Fibroblast of villous mesenchyme (primary cell): Measurements from ENCODE around the gene ANGPT4. TPM values are rescaled to one million over a fixed set of nuclear protein-coding genes. Genes with fewer than 3 reads are reported as not detected.
A peak's percentile ranks its signal among the peaks of the same experiment; 100 is the strongest.

Experiments used
- DNase-seq: peaks from one replicate; pipeline ENCODE4 v3.0.0-alpha.2; 2010; ENCODE audit warnings: low read depth
- H3K4me3 ChIP-seq: 2 replicates; pipeline ENCODE4 v1.5.1; 2011; ENCODE audit warnings: low read depth, mild to moderate bottlenecking, low read length
- total RNA-seq: library from RNA; depleted of rRNA; stranded (reverse); fragments of >200 nt; gene quantifications from 2 replicates; pipeline ENCODE4 v1.2.3, GENCODE V29; 2012
- TF ChIP-seq, protein P1 (sequence below): IDR thresholded peaks from 2 replicates; pipeline ENCODE4 v1.5.1; 2012; ENCODE audit warnings: low read depth, mild to moderate bottlenecking, low read length; ENCODE audit not compliant: insufficient read depth

ANGPT4 gene
- total RNA-seq, 1 donor: not detected

DNA sequence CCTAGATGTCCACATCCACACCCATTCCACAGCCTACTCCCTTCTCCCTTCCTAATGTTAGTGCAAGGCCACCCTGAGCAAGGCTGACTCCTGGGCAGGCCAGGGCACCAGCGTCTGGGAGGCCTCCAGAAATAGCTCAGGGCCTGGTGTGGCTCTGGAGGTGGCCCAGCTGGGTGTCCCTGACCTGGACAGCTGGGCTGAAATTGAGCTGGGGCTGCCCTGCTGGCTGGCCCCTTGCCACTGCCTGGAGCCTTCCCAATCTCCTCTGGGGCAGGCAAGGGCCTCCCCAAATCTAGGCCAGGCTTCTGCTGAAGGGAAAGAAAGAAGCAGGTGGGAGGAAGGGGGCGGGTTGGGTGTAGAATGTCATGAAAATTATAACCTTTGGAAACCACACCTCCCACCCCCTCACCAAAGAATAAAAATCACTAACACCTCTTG is 80.5 kb downstream of the ANGPT4 start:
- TF ChIP-seq, protein P1, sequence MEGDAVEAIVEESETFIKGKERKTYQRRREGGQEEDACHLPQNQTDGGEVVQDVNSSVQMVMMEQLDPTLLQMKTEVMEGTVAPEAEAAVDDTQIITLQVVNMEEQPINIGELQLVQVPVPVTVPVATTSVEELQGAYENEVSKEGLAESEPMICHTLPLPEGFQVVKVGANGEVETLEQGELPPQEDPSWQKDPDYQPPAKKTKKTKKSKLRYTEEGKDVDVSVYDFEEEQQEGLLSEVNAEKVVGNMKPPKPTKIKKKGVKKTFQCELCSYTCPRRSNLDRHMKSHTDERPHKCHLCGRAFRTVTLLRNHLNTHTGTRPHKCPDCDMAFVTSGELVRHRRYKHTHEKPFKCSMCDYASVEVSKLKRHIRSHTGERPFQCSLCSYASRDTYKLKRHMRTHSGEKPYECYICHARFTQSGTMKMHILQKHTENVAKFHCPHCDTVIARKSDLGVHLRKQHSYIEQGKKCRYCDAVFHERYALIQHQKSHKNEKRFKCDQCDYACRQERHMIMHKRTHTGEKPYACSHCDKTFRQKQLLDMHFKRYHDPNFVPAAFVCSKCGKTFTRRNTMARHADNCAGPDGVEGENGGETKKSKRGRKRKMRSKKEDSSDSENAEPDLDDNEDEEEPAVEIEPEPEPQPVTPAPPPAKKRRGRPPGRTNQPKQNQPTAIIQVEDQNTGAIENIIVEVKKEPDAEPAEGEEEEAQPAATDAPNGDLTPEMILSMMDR: no peak
- H3K4me3 ChIP-seq: peak overlapping the region; percentile 12
- no peak for DNase-seq

DNA sequence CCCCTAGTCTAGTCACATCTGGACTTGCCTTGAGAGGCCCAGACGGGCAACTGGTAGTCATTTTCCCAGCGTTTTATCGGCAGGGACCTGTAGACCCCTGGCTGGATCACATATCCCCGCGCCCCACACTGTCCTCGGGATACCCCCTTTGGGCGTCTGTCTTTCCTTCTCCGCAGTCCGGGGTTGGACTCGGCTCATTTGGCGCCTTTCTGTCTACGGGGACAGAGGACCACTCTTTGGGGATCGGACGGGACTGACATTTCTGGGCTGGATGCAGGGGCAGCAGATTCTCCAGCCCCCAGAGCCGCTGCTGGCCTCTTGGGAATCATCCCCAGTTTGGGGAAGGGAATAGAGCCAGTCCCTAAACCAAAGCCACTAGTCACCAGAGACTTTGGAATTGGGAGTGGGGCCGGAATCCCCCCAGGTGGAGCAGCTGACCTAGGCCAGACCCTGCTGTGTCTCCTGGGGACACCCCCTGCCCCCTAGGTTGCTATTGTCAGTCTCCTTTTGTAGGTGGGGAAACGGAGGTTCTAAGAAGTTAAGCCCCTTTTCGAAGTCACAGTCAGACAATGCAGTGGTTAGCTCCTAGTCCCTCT is 81.9 kb downstream of the ANGPT4 start:
- TF ChIP-seq, protein P1: no peak
- peak overlapping the region; percentile 91 for H3K4me3 ChIP-seq
- no peak for DNase-seq

DNA sequence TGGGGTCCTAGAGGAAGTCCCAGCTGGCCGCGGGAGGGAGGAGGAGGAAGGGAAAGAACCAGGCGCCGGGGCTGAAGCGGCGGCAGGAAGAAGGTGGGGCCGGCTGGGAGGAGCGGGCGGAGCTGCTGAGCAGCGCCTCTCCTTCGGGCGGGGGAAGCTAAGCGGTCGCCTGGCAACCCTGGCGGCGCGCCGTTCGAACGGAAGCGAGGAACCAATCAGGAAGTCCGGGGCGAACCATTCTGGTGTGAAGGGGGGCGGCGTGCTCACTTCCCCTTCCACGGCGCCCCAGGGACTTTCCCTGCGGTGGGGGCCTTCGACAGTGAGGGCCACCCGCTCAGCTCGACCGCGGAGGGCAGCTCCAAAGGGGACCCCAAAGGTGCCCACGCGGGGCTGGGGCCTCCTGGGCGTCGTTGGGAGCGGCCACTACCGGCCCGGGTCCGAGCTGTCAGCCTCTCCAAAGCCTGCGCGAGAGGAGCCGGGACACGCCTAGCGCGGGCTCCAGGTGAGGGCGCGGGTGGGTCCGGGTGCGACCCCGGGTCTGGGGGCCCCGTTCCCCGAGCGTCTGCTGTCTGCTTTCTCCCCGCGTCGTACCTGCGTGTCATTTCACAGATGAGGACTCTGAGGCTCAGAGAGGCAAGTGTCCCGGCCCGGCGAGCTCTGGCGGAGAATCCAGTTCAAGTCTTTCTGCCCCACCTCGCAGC is 82.5 kb downstream of the ANGPT4 start, which contains the start of gene FAM110A:
Gene FAM110A, plus strand, starts transcription at position 266 of the 701 bp plus-strand sequence. CDS start 11,090 bp downstream, outside the sequence.
- peak within 1 kb of the TSS; percentile 91 for H3K4me3 ChIP-seq
- peak; percentile 94 for DNase-seq
- TF ChIP-seq, protein P1: no peak

DNA sequence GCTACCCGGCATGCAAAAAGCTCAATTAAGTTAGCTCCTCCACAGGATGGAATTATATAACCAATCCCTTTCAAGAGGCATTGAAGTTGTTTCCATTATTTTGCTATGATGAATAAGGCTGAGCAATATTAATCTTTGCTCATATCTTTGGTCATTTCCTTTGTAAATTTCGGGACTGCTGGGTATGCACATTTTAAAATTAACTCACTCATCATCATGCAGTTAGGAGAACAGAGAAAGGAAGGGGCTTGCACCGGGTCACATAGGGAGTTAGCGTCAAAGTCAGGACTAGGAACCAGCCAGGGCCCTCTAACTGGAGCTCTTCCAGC is 83.0 kb downstream of the ANGPT4 start:
- TF ChIP-seq, protein P1: no peak
- no peak for DNase-seq
- peak overlapping the region; percentile 91 for H3K4me3 ChIP-seq

DNA sequence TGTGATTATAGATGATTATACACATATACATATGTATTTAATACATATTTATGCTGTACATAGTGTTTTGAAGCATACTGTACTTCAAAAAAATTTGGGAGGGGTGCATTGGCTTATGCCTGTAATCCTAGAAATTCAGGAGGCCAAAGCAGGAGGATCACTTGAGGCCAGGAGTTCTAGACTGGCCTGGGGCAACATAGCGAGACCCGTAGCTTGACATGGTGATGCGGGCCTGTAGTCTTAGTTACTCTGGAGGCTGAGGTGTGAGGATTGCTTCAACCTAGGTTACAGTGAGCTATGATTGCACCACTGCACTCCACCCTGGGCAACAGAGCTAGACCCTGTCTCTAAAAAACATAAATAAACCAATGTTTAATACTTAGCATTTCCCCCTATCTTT is 84.2 kb downstream of the ANGPT4 start:
- TF ChIP-seq, protein P1: no peak
- DNase-seq: no peak
- H3K4me3 ChIP-seq: no peak overlapping the region

DNA sequence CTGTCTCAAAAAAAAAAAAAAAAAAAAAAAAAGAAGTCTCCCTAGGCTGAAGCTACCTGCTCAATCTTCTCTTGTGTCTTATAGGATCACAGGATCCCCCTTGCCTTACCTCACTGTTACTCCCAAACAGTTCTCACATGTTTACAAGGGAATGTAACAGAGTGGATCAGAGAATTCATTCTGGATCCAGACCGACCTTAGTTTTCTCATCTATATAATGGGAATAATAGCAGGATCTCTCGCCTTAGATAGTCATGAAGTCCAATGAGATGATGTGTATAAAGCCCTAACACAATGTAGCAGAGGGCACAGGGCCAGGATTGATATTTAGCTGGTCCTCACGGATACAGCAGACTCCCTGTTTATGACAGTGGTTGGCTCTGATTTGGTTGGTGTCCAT is 84.9 kb downstream of the ANGPT4 start:
- TF ChIP-seq, protein P1: no peak
- no peak for DNase-seq
- no peak overlapping the region for H3K4me3 ChIP-seq
